Central memory CD4-positive, alpha-beta T cell (primary cell): ENCODE data around the gene PPP2CA.

Source experiments
- DNase-seq: peaks from one replicate; pipeline ENCODE4 v3.0.0; 2022

The PPP2CA gene

DNA sequence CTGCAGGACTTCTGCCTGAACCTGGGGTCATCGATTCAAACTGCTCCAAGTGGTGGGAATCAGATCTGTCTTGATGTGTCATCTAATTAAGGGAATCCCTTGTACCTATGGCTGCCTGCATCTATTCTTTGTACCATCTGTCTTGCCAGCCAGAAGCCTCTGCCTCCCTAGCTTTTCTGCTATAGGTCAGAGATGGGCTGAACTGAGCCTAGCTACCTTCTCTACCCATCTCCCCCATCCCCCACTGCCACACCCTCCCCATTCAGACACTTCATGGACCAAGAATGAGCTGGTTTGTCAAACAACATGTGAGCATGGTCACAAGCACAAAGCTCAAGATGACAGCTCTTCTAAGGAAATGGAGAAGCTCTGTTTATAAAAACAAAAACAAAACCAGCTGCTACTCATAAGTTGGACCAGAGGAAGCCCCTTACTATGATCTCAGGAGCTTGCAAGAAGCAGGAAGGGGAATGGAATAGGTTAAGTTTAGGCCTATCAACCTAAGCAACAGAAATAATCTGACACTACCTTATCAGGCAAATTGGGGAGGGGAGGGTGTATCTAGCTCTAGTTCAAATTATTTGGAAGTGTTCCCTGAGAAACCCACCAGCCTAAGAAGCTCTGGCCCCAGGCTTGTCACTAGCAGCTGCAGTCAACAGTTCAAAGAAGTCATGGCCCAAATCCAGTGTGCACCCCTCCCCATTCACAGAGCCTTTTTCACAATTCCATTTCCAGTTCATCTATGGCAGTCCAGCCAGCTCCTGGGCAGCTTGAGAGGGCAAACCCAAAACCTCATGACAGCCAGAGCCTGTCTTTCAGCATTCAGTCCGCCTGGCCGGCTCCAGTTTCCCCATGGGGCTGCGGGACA is 79.0 kb downstream of the PPP2CA start:
- DNase-seq, result no peak

DNA sequence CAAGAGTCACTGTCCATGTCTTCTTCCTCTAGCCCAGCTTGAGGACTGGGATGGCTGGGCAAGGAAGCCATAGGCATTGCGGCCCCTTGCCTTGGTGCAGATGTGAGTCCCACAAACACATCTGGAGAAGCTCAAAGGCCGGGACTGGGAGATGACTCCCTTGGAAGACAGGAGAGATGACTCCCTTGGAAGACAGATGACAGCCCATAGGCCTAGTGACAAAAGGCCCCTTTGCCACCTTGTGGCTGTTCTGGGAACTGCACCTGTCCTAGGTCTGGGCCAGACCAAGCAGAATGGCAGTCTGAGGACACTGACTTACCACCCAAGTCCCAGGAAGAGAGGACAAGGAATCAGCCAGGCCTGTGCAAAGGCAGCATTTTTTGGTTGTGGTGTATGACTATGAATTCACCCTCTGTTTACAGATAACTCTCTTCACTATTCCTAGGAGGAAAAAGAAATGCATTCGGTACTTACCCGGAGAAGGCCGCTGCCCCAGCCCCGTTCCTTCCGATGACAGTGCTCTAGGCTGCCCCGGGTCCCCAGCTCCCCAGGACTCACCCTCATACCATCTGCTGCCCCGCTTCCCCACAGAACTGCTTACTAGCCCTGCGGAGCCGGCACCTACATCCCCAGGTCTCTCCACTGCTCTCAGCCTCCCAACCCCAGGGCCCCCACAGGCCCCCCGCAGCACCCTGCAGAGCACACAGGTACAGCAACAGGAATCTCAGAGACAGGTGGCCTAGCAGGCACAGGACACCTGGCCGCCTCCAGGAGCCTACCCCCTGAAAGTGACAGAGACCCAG is 79.9 kb downstream of the PPP2CA start:
- peak; percentile 72 for DNase-seq

DNA sequence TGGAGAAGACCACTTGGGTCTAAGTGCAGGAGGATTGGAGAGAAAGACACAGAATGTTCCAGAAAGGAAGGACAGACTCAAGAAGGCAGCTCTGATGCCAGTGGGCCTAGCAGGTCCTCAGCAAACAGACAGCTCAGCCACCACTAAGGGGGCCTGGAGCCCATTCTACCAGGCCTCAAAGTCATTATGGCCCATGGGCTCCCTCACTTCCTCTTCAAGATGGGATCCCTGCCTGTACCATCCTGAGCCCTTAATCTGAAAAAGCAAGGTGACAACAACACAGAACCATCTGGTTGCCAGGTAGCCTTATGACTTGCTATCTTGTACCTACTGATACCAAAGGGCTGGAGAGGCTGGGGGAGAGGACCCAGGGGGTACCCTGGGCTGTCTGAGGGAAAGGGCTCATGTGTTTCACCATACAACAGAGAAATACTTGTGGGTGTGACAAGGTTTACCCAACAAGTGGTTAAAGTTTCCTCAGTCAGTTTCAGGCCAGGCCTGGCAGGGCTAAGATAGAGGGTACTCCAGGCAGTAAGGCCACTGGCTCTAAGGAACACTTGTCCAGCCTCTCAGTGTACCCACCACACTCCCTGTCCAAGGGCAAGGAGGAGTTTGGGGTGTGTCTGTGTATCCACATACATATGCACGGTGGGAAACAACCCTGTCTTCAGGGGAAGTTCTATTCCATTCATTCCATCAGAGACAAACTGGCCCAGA is 80.7 kb downstream of the PPP2CA start:
- no peak for DNase-seq
